Stimulated activated CD8-positive, alpha-beta memory T cell treated with anti-CD3 and anti-CD28 coated beads, Interleukin-4, amount 100 ng/mL, for 4 hours (primary cell): ENCODE data around the gene ABCA6.

ENCODE experiments used
- DNase-seq, 2 donors: peaks; one replicate each; pipeline ENCODE4 v3.0.0-alpha.2; 2020; ENCODE audit warnings: low read depth in 2 of 2, low spot score in 1 of 2

ABCA6 gene

DNA sequence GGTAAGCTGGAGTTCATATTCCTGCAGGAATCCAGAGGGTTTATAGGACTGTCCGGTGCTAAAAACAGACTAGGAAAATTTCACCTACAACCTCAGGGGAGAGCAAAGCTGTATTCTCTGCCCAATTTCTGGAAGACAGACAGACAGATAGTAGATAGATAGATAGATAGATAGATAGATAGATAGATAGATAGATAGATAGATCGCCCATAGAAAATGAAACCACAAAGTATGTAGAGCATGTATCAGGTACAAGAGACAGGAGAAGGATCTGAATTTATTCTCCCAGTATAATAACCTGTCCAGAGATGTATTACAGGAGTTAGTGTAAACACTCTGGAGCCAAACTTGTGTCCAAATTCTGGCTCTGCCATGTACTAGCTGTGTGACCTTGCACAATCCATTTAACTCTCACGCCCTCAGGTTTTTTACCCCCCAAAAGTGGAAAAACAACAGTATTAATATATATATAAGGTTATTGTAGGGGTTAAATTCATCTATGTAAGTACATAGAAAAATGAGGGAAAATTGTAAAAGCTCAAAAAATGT lies 2.1 kb upstream of the ABCA6 start:
- DNase-seq = no peak

DNA sequence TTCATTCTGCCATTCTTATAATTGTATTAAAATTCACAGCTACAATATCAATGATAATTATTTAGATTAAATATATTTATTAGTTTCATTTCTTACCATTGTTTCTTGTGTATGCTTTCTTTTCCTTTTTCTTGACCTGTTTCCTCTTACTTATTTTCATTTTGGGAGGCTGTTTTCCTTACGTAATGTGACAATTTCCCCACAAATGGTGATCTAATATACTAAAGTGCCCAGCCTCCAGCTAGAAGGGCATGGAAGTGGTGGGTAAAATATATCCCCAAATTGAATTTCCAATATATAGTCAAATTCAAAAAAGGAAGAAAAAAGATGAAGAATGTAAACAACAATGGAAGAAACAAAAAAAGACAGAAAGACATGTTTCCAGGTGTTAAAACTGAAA lies 1.5 kb upstream of the ABCA6 start:
- DNase-seq = no peak

DNA sequence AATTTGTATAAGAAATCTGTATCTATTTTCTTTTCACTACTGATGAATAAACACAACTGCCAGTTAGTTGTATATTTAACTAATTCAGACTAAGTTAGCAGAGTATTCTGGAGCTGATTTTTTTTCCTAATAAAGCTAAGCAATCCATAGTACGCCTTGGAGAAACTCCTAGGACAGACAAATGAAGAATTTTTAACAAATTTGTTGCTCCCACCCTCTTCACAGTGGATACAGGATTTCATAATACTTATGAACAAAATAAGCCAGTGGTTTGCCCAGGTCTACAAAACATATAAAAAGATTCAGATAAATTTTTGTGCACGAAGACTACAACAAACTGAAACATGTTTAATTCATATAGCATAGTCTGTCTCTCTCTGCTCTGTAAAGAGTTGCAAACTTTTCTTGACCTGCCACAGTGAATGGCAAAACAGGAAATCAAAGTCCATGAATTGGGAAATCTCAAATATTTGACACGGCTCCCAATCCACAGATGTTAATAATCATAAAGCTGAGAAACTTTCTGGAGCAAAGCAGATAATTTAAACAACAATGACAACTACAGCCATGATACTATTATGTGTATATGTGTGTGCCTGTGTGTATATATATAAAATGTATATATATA lies 594 bp upstream of the ABCA6 start:
- DNase-seq = no peak

- no peak for DNase-seq
Observed at GRCh38 chr17:69134112-69134511, 7.6 kb downstream of the ABCA6 start.

DNA sequence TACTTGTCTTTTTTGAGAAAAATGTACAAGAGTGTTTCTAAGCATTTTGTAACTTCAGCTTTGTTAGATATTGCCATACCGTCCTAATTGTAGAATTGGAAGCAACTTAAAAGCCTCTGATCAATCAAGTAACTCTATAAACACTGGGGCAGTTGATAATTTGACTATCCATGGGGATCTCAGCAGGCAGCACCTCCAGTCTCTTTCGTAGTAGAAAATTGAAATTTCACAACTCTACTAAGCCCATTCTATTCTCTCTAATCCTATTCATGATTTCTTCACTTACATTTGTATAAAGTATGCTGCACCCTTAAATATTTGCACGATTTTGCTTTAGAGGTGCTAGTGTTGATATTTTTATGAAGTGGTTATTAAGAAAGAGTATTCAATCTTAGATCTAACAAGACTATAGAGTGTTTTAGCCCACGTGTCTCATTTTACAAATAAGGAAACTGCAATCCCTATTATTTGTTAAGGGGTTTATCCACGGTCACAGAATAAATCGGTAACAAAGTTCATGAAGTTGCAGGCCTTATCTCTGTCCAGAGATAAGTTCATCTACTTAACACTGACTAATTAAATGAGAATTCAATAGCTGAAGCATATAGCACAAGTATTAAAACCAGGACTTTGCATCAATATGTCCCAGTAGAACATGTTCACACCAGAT lies 10.9 kb downstream of the ABCA6 start:
- DNase-seq = no peak

- DNase-seq = no peak
Observed at GRCh38 chr17:69123626-69124025, 18.1 kb downstream of the ABCA6 start.

- no peak for DNase-seq
Observed at GRCh38 chr17:69122065-69122464, 19.6 kb downstream of the ABCA6 start.

DNA sequence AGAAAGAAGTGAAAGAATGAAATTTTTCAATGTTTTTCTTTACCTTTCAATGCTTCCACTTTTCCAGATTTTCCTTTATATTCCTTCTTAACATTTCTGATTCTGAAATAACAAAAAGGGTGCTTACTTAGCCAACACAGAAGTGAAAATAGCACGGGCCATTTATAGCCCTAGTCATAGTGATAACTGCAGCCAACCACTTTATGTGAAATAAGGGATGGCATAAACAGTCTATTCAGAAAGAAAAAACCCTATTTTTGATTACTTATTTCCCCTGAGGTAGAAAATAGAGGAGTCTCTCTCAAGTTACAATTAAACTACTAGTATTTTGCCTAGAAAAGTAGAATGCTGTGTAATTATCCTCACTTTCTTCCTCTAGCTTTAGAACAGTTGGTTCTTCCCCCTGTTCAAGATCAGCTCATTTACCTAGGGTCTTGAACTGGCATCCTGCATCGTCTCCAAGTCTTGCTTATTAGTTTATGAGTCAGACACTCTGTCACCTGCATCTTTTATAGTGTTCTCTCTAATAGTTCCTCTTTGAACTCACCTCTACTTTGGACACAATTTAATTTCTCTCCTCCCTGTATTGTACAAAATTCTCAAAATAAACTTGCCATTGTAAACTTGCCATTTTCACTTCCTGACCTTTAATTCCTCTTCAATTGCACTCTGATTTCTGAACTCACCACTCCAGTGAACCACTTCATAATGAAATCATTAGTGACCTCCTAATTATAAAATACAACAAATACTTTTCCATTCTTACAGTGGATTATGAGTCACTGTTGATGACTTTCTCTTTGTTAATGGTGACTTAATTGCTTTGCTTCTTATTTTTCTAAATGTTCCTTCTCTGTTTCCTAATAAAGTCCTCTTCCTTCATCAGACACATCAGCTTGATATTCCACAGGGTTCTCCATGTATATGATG lies 23.6 kb downstream of the ABCA6 start:
- DNase-seq = no peak

- DNase-seq = no peak
Observed at GRCh38 chr17:69111794-69112193, 29.9 kb downstream of the ABCA6 start.

- no peak for DNase-seq
Observed at GRCh38 chr17:69105907-69106730, 35.6 kb downstream of the ABCA6 start.

- no peak for DNase-seq
Observed at GRCh38 chr17:69103557-69104233, 38.0 kb downstream of the ABCA6 start.

DNA sequence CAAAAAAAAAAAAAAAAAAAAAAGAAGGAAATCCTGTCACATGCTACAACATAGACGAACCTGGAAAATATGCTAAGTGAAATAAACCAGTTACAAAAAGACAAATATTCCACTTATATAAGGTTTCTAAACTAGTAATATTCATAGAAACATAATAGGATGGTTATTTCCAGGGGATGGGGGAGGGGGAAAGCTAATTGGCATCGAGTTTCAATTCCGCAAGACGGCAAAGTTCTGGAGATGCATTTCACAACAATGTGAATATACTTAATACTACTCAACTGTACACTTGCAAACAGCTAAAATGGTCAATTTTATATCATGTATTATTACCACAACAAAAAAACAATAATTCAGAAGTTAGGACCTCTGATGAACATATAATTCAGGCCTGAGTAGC lies 43.1 kb downstream of the ABCA6 start:
- no peak for DNase-seq

DNA sequence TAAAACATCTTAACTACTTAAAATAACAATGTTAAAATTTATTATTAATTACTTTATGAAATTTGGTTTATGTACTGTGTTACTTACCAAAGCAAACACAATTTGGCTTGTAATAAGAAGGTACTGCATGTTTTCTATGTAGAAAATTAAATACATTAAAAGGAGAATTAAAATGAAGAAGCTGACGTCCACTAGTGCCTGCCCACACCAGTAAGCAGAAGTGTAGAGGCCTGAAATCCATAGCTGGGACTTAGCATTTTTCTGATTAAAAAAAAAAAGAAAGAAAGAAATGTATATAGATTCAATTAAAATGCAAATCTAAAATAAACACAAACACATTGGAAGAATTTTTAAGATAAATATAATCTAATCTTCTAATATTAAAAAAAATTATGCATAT lies 45.2 kb downstream of the ABCA6 start:
- DNase-seq = no peak

DNA sequence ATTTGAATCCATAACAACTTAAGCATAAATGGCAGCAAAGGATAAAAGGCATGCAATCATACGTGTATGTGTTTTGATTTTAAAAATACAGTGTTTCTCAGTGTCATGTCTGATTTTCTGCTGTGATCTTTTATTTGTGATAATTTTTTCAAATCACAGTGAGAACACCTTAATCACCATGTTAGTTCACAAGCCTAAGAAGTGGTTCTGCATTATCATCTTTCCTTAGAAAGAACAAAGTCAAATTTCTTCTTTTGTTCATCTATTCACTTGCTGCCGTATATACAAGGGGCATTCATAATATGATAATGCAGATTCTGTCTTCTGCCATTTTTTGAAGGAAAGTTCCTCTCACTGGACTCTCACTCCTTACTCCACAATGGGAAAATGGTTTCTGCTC lies 47.7 kb downstream of the ABCA6 start:
- no peak for DNase-seq

DNA sequence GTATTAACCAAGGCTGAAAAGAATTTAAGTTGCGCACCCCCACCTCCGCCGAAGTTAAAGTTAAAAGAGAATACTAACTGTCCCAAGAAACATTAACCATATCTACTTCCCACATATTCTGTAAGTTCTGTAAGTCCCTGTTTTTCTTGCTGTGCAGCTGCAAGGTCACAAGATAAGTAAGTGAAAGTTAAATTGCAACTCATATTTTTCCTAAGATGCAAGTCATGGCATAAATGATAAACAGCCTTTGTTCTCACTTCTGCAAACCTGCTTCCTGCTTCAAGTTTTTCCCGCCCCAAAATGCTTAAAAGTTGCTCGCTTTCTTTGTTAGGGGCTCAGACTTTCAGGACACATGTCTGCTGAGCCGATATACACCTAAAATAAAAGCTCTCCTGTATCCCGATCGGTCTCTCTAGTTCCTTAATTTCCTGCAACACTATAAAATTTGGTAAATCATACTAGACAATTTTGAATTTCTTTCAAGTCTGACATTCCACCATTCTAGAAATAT lies 48.4 kb downstream of the ABCA6 start:
- no peak for DNase-seq

DNA sequence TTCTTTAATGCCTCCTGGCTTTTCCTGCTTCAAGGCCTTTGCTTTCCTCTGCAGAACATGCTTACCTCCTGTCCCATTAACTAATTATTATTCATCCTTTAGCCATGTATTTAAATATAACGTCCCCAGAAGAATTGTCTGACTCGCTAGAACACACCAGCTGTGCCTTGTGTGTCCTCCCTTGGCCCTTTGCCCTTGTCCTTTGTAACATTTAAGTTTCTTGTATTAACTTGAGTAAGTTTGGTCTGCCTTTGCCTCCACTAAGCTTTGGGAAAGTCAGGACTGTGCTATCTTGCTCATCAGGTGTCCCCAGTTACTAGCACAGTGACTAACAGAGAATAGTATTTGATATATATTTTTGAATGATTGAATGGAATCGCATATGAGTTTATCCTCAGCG lies 51.3 kb downstream of the ABCA6 start:
- no peak for DNase-seq

DNA sequence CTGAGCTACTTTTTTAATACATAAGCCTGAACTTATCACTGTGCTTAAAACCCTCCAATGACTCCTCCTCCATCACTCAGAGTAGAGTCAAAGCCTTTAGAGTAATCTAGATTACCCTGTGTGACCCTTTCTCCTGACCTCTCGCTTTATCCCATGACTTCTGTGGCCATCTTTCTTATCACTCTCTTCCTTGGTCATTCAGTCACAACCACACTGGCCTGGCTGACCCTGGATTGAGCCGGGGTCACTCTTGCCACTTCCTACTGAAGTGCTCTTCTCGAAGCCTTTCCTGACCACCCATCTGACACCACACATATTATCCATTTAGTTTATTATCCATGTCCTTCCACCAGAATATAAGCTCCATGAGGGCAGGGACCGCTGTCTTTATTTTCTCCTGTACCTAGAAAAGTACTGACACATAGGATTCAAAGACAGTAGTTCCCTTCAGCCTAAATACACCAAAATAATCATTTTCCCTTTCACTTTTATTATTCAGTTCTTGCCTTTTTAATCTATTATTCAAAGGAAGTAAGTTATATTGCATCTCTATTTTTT lies 53.0 kb downstream of the ABCA6 start:
- DNase-seq = no peak

DNA sequence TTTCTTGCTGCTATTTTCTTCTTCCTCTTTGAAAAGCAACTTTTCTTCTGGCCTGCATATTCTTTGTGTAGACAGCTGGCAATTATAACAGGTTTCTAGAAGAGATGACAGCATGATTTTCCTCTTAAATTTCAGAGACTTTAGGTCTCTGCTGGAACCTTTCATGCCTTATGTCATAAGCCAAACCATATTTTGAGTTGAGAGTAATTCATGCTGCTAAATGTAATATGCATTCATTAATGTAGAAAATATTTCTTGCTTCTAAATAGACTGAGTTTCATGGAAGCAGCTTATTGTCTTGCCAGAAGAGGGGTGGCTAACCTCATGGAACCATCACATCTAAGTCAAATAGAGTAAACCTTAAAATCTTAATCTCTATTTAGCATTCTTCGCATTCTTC lies 55.1 kb downstream of the ABCA6 start:
- no peak for DNase-seq

- no peak for DNase-seq
Observed at GRCh38 chr17:69084911-69085310, 56.8 kb downstream of the ABCA6 start.

GRCh38 chr17:69082696-69083095 lies 59.0 kb downstream of the ABCA6 start:
- no peak for DNase-seq
